Kidney (tissue), 14 donors: ENCODE data around the gene GRK6. TPM values are rescaled to one million over a fixed set of nuclear protein-coding genes. Genes with fewer than 3 reads are reported as not detected.

Source experiments
- DNase-seq, 5 donors: peaks; one replicate each; pipeline ENCODE4 v3.0.0-alpha.2; 2013 to 2020
- FAIRE-seq: peaks from 2 replicates; lab custom pipeline; 2012; peaks lifted over from hg19 to GRCh38; lab: Jason Lieb, UNC
- H3K27ac ChIP-seq, 2 donors: one replicate each; pipeline ENCODE4 v1.7.0; 2013; ENCODE audit warnings: low read depth in 2 of 2, low read length in 2 of 2, inconsistent platforms in 1 of 2
- H3K27me3 ChIP-seq: one replicate; pipeline ENCODE4 v1.7.1; 2013; ENCODE audit warnings: low read length, inconsistent platforms; ENCODE audit not compliant: control insufficient read depth, insufficient read depth
- H3K36me3 ChIP-seq, 3 donors: one replicate each; pipeline versions ENCODE4 v1.7.0 to v1.7.1; 2013; ENCODE audit warnings: low read length in 3 of 3, control low read depth in 1 of 3, inconsistent platforms in 1 of 3; ENCODE audit not compliant: insufficient read depth in 3 of 3, control insufficient read depth in 2 of 3
- H3K4me1 ChIP-seq, 3 donors: one replicate each; pipeline versions ENCODE4 v1.7.0 to v1.7.1; 2013; ENCODE audit warnings: low read length in 3 of 3, inconsistent platforms in 1 of 3, low read depth in 1 of 3; ENCODE audit not compliant: control insufficient read depth in 2 of 3, insufficient read depth in 2 of 3
- H3K4me3 ChIP-seq, 3 donors: one replicate each; pipeline versions ENCODE4 v1.7.0 to v1.8.1; 2013; ENCODE audit warnings: low read length in 3 of 3, control low read depth in 1 of 3, inconsistent platforms in 1 of 3
- H3K9ac ChIP-seq, 3 donors: one replicate each; pipeline versions ENCODE4 v1.7.0 to v1.7.1; 2013; ENCODE audit warnings: low read length in 3 of 3, control low read depth in 1 of 3, inconsistent platforms in 1 of 3
- H3K9me3 ChIP-seq, 3 donors: one replicate each; pipeline versions ENCODE4 v1.7.0 to v1.7.1; 2013; ENCODE audit warnings: low read length in 3 of 3, control low read depth in 1 of 3, inconsistent platforms in 1 of 3; ENCODE audit not compliant: control insufficient read depth in 2 of 3, insufficient read depth in 1 of 3
- CTCF ChIP-seq: IDR thresholded peaks from 3 replicates; pipeline ENCODE4 v1.5.1; 2012; ENCODE audit warnings: mild to moderate bottlenecking, moderate library complexity, borderline replicate concordance; ENCODE audit not compliant: insufficient read depth; ENCODE audit errors: extremely low read depth
- intact Hi-C: fragments of 100-400 bp; cut with DNase I; formaldehyde crosslinking; loops from one replicate; pipeline ENCODE4 v1.11.1; 2022
- polyA plus RNA-seq: library from polyadenylated mRNA; stranded (reverse); fragments of 350-450 nt; fragmentation: Illumina TruSeq; extraction: RNeasy Lipid Tissue Mini Kit (QIAGEN cat#74804); gene quantifications from one replicate; pipeline ENCODE4 v1.2.3, GENCODE V29; 2014; ENCODE audit warnings: low read depth, low replicate concordance; ENCODE audit not compliant: insufficient read depth
- total RNA-seq: library from RNA; stranded (reverse); fragmentation: NEBNext Ultra II Directional; extraction: Animal tissue kit (Norgen Biotek cat#: 25700); gene quantifications from one replicate; pipeline ENCODE4 v1.2.1, GENCODE V29; 2021
- donor health status: control.
- donor health status: control.
- donor health status: control.
- donor health status: control.
- donor health status: control.
- donor health status: DM: yes; HTN: yes; CAD: no.
- donor health status: Normal renal cell carcinoma (clear cell type).

GRK6 gene
- total and polyA plus RNA-seq, 2 donors from 2014 or later = 9.6 to 37.8 TPM

GRCh38 chr5:177425801-177426565, 493 bp upstream of the GRK6 start:
- FAIRE-seq (peak; percentile 98), DNase-seq (peak; percentile 100)
- Histone ChIP-seq H3K4me1 (peaks cover 3 to 17% (median 16%) of the 10 kb centered on the region in 3 donors), H3K9me3 (no peaks in the 10 kb centered on the region), H3K27ac (peak overlapping the region; percentile 98), H3K27me3 (no peaks in the 10 kb centered on the region), H3K4me3 (peak overlapping the region; percentile 69 to 75 (median 71)), H3K36me3 (peaks cover 0 to 2% (median 0%) of the 10 kb centered on the region in 3 donors), H3K9ac (peak overlapping the region; percentile 44 to 62 (median 61))
- intact Hi-C loops = no loop called here
- TF ChIP-seq CTCF = no peak

- Histone ChIP-seq H3K27ac (peak overlapping the region in 1 of 2 donors; percentile 80), H3K4me1 (peaks cover 3 to 17% (median 16%) of the 10 kb centered on the region in 3 donors), H3K9me3 (no peaks in the 10 kb centered on the region), H3K27me3 (no peaks in the 10 kb centered on the region), H3K4me3 (peak overlapping the region; percentile 53 to 80 (median 69)), H3K9ac (peak overlapping the region; percentile 42 to 93 (median 50)), H3K36me3 (peaks cover 0 to 2% (median 0%) of the 10 kb centered on the region in 3 donors)
- intact Hi-C loops = no loop called here
- DNase-seq (no peak), FAIRE-seq (no peak)
- TF ChIP-seq CTCF = no peak
Observed at GRCh38 chr5:177427211-177427822, 841 bp downstream of the GRK6 start.

- no peak overlapping the region for H3K27ac ChIP-seq
- FAIRE-seq (no peak), DNase-seq (peak in 1 of 5 donors; percentile 54)
- peak overlapping the region; percentile 53 to 80 (median 69) for H3K4me3 ChIP-seq
- intact Hi-C loops = no loop called here
- no peak for TF ChIP-seq CTCF
- peak overlapping the region in 1 of 3 donors; percentile 93 for H3K9ac ChIP-seq
- peaks cover 0 to 2% (median 0%) of the 10 kb centered on the region in 3 donors for H3K36me3 ChIP-seq
- no peaks in the 10 kb centered on the region for H3K9me3 ChIP-seq
- H3K27me3 ChIP-seq = no peaks in the 10 kb centered on the region
- peaks cover 3 to 17% (median 16%) of the 10 kb centered on the region in 3 donors for H3K4me1 ChIP-seq
Observed at GRCh38 chr5:177427919-177428573, 1.6 kb downstream of the GRK6 start.
